Measurements from ENCODE around the gene SMARCB1.

Gene SMARCB1

DNA sequence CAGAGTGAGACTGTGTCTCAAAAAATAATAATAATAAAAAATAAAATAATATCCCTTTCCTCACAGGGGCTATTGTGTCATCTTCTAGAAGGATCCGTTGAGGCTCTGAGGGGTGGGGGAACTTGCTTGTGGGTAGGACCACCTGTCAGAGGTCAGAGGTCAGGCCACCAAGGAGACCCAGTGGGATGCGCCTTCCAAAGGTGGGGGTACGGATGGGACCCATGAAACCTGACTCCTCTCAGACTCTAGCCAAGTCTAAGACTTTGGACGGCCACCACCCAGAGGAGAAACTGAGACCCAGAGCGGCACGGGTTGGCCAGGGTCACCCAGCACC lies 14.5 kb upstream of the SMARCB1 start:
- no peak for DNase-seq
- H3K4me3 Mint-ChIP-seq: peak overlapping the region; percentile 62
- H3K9me3 Mint-ChIP-seq: no peaks in the 10 kb centered on the region
- H3K27me3 Mint-ChIP-seq: no peaks in the 10 kb centered on the region
- no peak overlapping the region for H3K27ac Mint-ChIP-seq
- no peaks in the 10 kb centered on the region for H3K36me3 Mint-ChIP-seq (ENCODE audit: low read depth)
- peaks cover 27% of the 10 kb centered on the region for H3K4me1 Mint-ChIP-seq
- no peak for ATAC-seq

DNA sequence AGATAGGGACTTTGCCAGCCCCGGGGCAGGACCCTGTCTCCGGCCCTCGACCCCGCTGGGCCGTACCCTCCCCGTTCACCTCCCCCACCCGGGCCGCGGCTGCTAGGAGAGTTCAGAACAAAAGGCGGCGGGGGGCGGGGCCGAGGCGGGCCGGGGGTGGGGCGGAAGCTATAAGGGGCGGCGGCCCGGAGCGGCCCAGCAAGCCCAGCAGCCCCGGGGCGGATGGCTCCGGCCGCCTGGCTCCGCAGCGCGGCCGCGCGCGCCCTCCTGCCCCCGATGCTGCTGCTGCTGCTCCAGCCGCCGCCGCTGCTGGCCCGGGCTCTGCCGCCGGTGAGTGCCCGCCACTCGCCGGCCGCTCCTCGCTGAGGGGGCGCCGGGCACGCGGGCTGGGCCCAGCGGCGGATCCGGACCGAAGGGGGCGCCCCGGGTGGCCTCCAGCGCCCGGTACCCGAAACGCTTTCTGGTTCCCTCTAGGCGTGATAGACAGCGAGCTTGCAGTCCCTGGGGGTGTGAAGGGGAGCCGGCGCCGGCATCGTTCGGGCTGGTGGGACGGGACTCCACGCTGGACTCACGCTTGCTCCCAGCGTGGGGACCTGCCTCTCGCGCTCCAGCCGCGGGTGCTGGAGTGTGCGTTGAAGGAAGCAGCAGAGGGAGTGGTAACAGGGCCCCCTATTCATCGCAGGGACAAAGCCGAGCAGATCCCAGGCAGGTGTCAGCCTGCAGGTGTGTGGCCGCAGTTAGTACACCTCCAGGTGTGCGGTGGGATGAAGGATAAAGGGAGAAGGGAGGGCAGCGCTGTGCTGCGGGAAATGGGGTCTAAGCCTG lies 13.9 kb upstream of the SMARCB1 start, which contains the start of gene MMP11:
Gene MMP11, plus strand, starts transcription at position 201 of the 825 bp plus-strand sequence. Its CDS starts 22 bp downstream, at position 223.
- no peaks in the 10 kb centered on the region for H3K36me3 Mint-ChIP-seq (ENCODE audit: low read depth)
- H3K4me1 Mint-ChIP-seq: peaks cover 27% of the 10 kb centered on the region
- no peak within 1 kb of the TSS for H3K27ac Mint-ChIP-seq
- H3K27me3 Mint-ChIP-seq: no peaks in the 10 kb centered on the region
- DNase-seq (peak; percentile 58), ATAC-seq (peak; percentile 45)
- no peaks in the 10 kb centered on the region for H3K9me3 Mint-ChIP-seq
- peak within 1 kb of the TSS; percentile 62 for H3K4me3 Mint-ChIP-seq

DNA sequence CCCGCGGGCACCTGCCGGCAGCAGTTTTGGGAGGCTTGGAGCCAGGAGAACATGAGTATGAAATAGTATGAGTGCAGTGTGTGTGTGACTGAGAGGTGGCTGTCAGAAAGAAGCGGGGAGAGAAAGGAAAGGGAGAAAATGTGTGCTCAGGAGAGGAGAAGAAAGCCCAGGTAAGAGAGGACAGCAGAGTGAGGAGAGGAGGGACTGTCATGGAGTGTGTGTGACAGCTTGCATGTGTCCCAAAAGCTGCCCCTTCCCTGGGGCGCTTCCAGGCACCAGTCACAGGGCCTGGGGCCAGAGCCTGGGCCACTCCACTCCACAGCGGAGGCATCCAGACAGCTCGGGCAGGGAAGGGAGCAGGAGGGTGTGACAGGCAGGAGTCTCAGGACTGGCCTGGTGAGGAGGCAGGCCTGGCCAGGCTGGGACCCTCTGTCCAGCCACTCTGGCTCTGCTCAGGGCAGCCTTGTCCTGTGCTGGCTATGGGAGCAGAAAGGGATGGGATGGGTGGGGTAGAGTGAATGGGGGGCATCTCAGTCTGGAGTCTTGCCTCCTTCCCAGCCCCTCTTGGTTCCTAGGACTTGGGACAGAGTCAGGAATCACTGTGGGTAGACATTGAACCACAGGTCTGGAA lies 13.2 kb upstream of the SMARCB1 start:
- ATAC-seq: no peak

DNA sequence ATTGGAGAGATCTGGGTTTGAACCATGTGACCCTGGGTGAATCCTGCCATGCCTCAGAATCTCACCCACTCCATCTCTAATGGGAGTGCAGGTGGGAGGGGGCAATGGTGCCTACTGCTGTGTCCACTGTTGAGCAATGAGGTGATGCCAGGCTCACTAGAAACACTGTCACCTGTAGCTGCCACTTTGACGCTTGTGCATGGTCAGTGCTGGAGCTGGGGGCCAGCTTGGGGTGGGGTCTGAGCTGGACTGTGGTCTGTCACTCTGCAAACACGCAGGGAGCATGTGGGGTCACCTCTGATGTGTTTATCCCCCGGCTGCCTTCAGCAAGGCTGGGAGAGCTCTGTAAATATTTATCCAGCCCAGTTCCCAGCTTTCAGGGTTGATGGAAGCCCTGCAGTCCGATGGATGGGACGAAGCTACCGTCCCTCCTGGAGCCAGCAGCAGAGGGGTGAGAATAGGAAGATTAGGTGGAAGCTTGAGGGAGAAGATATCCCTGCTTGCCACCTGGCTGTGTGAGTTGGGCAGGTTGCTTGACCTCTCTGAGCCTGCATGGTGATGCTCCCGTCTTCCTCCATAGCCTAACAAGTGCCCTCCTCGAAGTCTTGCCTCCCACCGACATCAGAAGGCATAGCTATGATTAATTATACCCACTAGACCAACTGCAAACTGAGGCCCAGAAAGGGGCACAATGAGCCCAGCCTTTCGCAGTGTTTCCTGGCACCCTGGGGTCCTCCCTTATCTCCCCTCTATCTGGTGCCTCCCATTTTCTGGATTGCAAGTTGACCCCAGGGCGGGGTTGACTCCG lies 12.4 kb upstream of the SMARCB1 start:
- no peaks in the 10 kb centered on the region for H3K36me3 Mint-ChIP-seq (ENCODE audit: low read depth)

More for the DNA sequence above, 13.2 kb upstream of the SMARCB1 start:
- Mint-ChIP-seq H3K4me1 (peaks cover 27% of the 10 kb centered on the region), H3K27me3 (no peaks in the 10 kb centered on the region), H3K4me3 (peak overlapping the region; percentile 47), H3K9me3 (no peaks in the 10 kb centered on the region), H3K27ac (no peak overlapping the region), H3K36me3 (ENCODE audit: low read depth) (no peaks in the 10 kb centered on the region)
- no peak for DNase-seq

DNA sequence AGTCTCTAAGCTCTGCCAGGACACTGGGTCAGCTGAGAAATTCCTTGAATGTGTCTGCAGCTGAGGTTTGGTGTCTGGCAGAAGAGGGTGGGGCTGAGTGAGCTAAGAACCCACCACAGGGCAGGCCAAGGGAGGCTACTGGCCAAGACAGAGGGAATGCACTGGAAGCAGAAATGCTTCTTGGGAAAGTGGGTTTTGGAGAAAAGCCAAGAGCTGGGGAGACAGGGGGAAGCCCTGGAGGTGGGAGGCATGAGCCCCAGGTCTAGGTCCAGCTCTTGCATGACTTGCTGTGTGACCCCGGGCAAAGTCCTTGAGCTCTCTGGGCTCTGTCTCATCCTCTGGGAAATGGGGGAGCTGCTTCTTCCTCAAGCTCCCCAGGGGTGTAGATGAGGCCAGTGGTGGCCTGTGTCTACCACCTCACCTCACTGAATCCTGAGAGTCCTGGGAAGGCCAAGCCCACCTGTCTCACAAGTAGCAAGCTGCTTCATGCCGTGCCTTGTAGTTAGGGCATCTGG lies 11.8 kb upstream of the SMARCB1 start:
- H3K4me3 Mint-ChIP-seq: no peak overlapping the region
- no peak for DNase-seq
- no peaks in the 10 kb centered on the region for H3K9me3 Mint-ChIP-seq
- ATAC-seq: no peak
- H3K27ac Mint-ChIP-seq: no peak overlapping the region
- no peaks in the 10 kb centered on the region for H3K27me3 Mint-ChIP-seq
- H3K4me1 Mint-ChIP-seq: peaks cover 20% of the 10 kb centered on the region
- no peaks in the 10 kb centered on the region for H3K36me3 Mint-ChIP-seq (ENCODE audit: low read depth)

More for the DNA sequence above, 12.4 kb upstream of the SMARCB1 start:
- no peak overlapping the region for H3K27ac Mint-ChIP-seq
- ATAC-seq: no peak
- no peaks in the 10 kb centered on the region for H3K27me3 Mint-ChIP-seq
- no peak overlapping the region for H3K4me3 Mint-ChIP-seq
- H3K4me1 Mint-ChIP-seq: peaks cover 22% of the 10 kb centered on the region
- no peak for DNase-seq
- no peaks in the 10 kb centered on the region for H3K9me3 Mint-ChIP-seq

DNA sequence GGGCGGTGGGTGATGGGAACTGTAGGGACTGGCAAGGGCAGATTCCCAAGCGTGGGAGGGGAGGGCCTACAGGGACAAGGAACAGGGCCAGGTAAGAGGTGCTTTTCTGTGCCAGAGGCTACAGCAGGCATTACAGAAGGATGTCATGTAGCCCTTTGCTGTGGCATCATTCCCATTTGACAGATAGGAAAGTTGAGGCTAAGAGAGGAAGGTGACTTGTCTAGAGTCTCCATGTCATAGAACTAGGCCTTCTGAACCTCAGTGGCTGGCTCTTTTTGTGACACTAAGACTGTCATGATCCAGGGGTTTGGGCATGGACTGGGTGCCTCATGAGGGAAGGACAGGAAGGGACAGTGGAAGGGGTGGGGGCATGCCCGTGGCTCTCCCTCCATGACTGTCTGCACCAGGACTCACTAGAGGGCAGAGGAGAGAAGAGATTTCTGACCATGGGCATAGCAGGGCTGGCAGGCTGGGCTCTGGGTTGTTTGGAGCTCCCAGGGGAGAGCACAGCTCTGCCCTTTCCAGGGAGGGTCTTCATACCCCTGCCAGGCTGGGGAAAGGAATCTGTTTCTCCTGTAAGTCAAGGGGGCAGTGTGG lies 10.9 kb upstream of the SMARCB1 start:
- DNase-seq: no peak
- no peaks in the 10 kb centered on the region for H3K9me3 Mint-ChIP-seq
- H3K4me1 Mint-ChIP-seq: peaks cover 16% of the 10 kb centered on the region
- H3K36me3 Mint-ChIP-seq (ENCODE audit: low read depth): no peaks in the 10 kb centered on the region
- H3K27ac Mint-ChIP-seq: no peak overlapping the region
- H3K27me3 Mint-ChIP-seq: no peaks in the 10 kb centered on the region
- no peak for ATAC-seq
- no peak overlapping the region for H3K4me3 Mint-ChIP-seq

DNA sequence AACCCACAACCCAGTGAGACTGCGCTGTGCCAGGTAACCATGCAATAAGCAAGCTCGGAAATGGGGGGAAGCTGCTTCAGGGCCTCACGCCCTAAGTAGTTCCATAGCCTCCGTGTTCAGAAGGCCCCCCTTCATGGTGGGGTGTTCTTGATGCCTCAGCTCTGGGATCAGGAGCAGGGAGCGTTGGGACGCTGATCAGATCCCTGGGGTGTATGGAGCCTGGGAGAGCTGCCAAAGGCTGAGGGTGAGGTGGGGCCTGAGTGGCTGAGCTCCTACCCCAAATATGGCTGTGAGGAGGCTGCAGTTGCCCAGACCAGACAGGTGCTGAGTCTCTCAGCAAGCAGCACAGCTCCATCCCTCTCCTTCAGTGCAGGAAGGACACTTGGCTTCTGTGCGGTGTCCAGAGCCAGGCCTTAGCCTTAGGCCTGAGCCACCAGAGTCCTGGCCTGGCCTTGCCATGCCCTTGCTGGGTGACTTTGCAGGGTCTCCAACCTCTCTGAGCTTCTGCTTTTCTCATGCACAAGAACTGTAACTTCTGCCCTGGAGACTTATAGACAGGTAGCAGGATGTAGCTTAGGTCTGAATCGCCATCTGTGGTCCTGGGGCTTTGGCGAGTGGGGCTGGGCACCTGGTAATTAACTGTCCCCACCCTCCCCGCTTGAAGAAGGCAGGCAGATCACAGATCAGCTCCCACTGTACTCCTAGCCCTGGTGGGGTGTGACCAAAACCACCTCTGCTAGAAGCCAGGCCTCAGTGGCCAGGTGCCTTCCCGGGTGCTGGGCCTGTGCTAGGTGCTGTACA lies 8.8 kb upstream of the SMARCB1 start:
- H3K36me3 Mint-ChIP-seq (ENCODE audit: low read depth): no peaks in the 10 kb centered on the region
- H3K4me1 Mint-ChIP-seq: peaks cover 6% of the 10 kb centered on the region
- no peak overlapping the region for H3K4me3 Mint-ChIP-seq
- no peaks in the 10 kb centered on the region for H3K27me3 Mint-ChIP-seq
- no peak for ATAC-seq
- H3K9me3 Mint-ChIP-seq: no peaks in the 10 kb centered on the region
- no peak for DNase-seq
- no peak overlapping the region for H3K27ac Mint-ChIP-seq

DNA sequence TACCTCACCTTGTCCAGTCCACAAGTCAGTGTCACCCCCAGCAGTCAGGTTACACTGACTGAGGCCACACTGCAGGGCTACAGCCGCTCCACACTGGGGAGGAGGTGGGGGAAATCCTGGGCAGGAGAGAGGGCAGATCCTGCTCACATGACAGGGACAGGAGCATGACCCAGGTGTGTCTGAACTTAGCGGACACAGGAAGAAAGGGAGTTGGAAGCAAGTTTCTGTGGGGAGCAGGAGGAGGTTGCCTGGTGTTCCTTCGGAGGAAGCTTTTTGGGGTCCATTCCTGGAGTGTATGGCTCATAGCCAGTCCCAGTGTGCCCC lies 8.2 kb upstream of the SMARCB1 start:
- no peaks in the 10 kb centered on the region for H3K9me3 Mint-ChIP-seq
- H3K27me3 Mint-ChIP-seq: no peaks in the 10 kb centered on the region
- no peaks in the 10 kb centered on the region for H3K36me3 Mint-ChIP-seq (ENCODE audit: low read depth)
- peaks cover under 1% of the 10 kb centered on the region for H3K4me1 Mint-ChIP-seq
- no peak overlapping the region for H3K4me3 Mint-ChIP-seq
- DNase-seq: no peak
- H3K27ac Mint-ChIP-seq: no peak overlapping the region
- ATAC-seq: no peak

DNA sequence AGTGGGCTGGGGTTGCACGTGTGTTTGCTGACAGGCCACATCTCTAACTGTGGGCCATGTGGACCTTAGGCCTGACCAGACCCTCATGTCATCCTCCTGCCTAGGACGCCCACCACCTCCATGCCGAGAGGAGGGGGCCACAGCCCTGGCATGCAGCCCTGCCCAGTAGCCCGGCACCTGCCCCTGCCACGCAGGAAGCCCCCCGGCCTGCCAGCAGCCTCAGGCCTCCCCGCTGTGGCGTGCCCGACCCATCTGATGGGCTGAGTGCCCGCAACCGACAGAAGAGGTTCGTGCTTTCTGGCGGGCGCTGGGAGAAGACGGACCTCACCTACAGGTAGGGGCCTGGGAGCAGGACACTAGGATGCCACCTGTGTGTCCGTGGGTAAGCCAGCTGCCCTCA lies 7.7 kb upstream of the SMARCB1 start:
- Mint-ChIP-seq H3K4me3 (no peak overlapping the region), H3K36me3 (ENCODE audit: low read depth) (no peaks in the 10 kb centered on the region), H3K9me3 (no peaks in the 10 kb centered on the region), H3K4me1 (peaks cover under 1% of the 10 kb centered on the region), H3K27me3 (no peaks in the 10 kb centered on the region), H3K27ac (no peak overlapping the region)
- DNase-seq (no peak), ATAC-seq (no peak)

DNA sequence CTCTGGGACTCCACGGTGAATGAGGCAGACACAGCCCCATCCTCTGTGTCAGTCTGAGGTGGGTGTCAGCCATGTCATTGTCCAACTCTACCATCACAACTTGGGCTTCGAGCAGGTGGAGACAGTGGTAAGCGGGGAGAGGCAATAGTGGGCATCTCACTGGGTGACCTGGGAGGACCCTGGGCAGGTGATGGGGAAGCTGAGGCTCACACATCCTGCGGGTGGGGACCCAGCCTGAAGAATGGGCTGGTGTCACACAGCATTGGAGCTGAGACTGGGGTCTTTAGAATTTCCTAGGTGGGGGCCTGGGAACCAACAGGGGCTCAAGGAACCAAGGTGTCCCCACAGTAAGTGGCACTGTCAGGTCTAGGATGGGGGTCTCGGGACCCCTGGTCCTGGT lies 7.0 kb upstream of the SMARCB1 start:
- H3K4me1 Mint-ChIP-seq: peaks cover 7% of the 10 kb centered on the region
- H3K36me3 Mint-ChIP-seq (ENCODE audit: low read depth): no peaks in the 10 kb centered on the region
- H3K4me3 Mint-ChIP-seq: no peak overlapping the region
- no peaks in the 10 kb centered on the region for H3K9me3 Mint-ChIP-seq
- DNase-seq (no peak), ATAC-seq (no peak)
- no peak overlapping the region for H3K27ac Mint-ChIP-seq
- H3K27me3 Mint-ChIP-seq: no peaks in the 10 kb centered on the region

DNA sequence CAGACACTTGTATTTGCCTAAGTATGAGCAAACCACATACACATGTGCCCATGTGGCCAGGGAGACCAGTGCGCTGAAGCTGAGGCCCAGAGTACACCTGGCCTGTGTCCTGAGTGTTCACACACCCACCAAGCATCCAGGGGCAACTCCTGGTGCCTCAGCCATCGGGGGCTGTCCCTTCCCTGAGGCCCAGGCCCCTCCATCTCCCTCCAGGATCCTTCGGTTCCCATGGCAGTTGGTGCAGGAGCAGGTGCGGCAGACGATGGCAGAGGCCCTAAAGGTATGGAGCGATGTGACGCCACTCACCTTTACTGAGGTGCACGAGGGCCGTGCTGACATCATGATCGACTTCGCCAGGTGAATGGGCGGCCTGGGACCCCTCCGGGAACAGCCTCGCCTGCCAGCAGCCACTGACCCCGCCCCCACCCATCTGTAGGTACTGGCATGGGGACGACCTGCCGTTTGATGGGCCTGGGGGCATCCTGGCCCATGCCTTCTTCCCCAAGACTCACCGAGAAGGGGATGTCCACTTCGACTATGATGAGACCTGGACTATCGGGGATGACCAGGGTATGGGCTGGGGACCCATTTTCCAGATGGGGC lies 6.5 kb upstream of the SMARCB1 start:
- no peaks in the 10 kb centered on the region for H3K36me3 Mint-ChIP-seq (ENCODE audit: low read depth)
- no peak for DNase-seq
- ATAC-seq: no peak
- H3K27ac Mint-ChIP-seq: no peak overlapping the region
- H3K4me3 Mint-ChIP-seq: no peak overlapping the region
- no peaks in the 10 kb centered on the region for H3K9me3 Mint-ChIP-seq
- no peaks in the 10 kb centered on the region for H3K27me3 Mint-ChIP-seq
- peaks cover 8% of the 10 kb centered on the region for H3K4me1 Mint-ChIP-seq

DNA sequence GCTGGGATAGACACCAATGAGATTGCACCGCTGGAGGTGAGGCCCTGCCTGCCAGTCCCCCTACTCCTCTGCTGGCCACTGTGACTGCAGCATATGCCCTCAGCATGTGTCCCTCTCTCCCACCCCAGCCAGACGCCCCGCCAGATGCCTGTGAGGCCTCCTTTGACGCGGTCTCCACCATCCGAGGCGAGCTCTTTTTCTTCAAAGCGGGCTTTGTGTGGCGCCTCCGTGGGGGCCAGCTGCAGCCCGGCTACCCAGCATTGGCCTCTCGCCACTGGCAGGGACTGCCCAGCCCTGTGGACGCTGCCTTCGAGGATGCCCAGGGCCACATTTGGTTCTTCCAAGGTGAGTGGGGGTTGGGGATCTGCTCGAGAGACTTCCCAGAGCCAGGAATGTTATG lies 5.7 kb upstream of the SMARCB1 start:
- Mint-ChIP-seq H3K9me3 (no peaks in the 10 kb centered on the region), H3K4me1 (peaks cover 8% of the 10 kb centered on the region), H3K27ac (no peak overlapping the region), H3K27me3 (no peaks in the 10 kb centered on the region), H3K4me3 (no peak overlapping the region), H3K36me3 (ENCODE audit: low read depth) (no peaks in the 10 kb centered on the region)
- ATAC-seq (no peak), DNase-seq (no peak)

DNA sequence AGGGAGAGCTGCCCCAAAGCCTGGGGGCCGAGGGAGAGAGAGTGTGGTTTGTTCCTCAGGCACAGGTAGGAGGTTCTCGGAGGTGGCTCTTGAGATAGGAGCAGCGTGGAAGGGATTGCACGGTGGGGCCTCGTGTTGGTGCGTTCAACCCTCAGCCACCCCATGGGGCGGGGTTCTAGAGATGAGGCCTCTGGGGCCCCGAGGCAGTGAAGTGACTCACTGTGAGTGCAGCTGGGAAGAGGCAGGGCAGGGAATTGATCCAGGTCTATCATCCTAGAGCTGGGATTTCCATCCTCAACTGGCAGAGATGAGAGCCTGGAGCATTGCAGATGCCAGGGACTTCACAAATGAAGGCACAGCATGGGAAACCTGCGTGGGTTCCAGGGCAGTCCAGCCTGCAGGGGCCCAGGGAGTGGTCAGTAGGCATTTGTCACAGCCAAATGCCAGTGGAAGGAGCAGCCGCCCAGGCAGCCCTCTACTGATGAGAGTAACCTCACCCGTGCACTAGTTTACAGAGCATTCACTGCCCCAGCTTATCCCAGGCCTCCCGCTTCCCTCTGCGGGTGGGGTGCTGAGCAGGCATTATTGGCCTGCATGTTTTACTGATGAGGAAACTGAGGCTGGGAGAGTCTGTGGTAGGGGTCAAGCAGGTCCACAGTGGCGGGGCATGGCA lies 5.1 kb upstream of the SMARCB1 start:
- Mint-ChIP-seq H3K4me3 (no peak overlapping the region), H3K27me3 (no peaks in the 10 kb centered on the region), H3K9me3 (no peaks in the 10 kb centered on the region), H3K27ac (no peak overlapping the region), H3K4me1 (peaks cover 14% of the 10 kb centered on the region), H3K36me3 (ENCODE audit: low read depth) (no peaks in the 10 kb centered on the region)
- ATAC-seq (no peak), DNase-seq (no peak)

All from activated naive CD8-positive, alpha-beta T cell treated with anti-CD3 and anti-CD28 coated beads, Interleukin-2, amount 50 U/mL, for 24 hours (primary cell).